Midbrain (tissue), 1 donor: Measurements from ENCODE around the gene PRKCH.

Experiments
- DNase-seq: peaks from one replicate; lab custom pipeline; 2025; lab: John Stamatoyannopoulos, UW

The PRKCH gene

DNA sequence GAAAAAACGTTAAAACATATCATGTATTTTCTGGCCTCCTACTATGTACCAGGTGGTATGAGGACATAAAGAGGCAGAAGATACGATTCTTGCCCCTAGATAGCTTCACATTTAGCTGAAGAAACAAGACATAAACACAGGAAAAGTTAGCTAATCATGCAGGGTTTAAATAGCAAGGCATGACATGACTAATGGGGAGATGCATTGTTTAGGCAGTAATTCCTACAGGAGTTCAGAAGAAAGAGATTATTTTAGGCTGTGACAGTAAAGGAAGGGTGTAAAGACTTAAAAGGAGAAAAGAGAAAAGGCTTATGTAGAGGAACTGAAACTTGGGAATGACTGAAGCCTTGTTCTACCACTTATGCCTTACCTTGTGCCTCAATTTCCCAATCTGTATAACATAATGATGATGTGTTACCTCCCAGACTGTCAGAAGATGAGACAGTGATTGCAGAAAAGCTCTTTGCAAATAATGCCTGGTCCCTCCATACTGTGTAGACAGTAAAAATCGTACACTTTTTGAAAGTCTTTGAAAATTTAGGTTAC is 44.4 kb downstream of the PRKCH start:
- no peak for DNase-seq

DNA sequence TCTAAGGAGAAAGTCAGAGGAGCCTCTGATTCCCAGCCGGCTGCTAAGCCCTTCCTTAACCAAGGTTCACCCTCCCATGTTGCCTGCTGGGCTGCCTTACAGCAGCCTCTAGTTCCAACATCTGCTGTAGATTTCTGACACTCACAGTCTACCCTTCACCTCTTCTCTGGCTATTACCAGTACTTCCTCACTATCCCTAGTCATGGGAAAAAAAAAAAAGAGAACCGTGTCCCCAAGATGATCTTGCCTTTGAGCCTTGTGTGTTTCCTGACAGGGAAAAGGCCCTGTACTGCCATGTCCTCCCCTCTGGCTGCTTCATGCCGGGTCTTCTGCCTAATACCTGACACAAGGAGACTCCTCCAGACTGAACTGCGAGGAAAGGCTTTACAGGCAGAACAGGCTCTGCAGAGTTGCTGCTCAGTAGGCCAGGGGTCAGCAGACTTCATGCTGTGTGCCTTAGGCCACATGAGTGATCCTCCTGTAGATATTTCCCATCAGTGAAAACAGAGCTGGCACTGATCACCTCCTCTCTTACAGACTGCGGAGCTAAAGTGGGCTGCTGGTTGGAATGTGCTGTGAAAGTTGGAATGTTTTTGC is 46.8 kb downstream of the PRKCH start:
- no peak for DNase-seq

- DNase-seq, result no peak
Observed at GRCh38 chr14:61368781-61369453, 47.5 kb downstream of the PRKCH start.

- DNase-seq, result no peak
Observed at GRCh38 chr14:61369454-61369810, 48.1 kb downstream of the PRKCH start.

DNA sequence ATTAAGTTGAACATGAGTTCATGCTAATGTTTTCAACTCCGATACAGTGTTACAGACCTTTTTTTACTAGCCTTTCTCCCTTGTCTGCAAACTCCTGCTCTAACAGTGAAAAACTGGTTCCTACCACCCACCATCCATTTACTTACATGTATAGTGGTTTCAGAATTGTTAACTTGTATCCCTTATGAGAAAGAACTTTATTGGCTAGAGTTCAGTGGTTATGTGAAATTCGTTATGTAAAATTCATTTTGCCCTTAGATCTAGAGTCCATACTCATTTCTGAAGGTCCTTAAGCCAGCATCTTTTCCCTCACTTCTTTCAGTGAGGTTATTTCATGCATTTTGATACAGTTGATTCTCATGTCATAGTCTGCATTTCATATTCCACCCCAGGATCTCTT is 51.0 kb downstream of the PRKCH start:
- no peak for DNase-seq

DNA sequence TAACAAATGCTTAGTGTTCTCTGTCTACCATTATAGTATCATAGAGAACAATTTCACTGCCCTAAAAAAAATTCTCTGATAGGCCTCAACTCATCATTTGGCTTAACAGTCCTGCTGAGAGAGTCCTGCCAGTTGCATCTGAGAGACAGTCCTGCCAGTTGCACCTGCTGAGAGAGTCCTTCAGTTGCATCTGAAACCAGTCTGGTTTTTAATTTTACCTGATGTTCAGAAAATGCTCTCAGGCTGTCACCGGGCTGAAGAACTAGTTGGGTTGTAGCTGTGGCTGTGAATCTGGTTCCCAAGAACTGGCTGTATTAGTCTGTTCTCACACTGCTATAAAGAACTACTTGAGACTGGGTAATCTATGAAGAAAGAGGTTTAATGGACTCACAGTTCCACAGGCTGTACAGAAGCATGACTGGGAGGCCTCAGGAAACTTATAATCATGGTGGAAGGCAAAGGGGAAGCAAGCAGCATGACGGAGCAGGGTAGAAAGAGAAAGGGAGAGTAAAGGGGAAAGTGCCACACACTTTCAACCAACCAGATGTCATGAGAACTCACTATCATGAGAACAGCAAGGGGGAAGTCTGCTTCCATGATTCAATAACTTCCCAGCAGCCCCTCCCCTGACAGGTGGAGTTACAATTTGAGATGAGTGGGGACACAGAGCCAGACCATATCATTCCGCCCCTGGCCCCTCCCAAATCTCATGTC is 51.6 kb downstream of the PRKCH start:
- no peak for DNase-seq

DNA sequence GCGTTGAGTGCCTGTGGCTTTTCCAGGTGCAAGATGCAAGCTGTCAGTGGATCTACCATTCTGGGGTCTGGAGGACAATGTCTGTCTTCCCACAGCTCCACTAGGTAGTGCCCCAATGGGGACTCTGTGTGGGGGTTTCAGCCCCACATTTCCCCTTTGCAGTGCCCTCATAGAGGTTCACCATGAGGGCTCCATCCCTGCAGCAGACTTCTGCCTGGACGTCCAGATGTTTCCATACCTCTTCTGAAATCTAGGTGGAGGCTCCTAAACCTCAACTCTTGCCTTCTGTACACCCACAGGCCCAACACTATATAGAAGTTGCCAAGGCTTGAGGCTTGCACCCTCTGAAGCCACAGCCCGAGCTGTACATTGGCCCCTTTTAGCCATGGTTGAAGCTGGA is 52.9 kb downstream of the PRKCH start:
- no peak for DNase-seq

DNA sequence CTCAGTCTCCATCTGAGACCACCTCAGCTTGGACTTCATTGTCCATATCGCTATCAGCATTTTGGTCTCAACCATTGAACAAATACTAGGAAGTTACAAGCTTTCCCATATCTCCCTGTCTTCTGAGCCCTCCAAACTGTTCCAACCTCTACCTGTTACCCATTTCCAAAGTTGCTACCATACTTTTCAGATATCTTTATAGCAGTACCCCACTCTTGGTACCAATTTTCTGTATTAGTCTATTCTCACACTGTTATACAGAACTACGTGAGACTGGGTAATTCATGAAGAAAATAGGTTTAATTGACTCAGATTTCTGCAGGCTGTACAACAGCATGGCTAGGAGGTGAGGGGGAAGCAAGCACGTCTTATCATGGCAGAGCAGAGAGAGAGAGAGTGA is 53.8 kb downstream of the PRKCH start:
- DNase-seq, result no peak

GRCh38 chr14:61376314-61376713 is 54.9 kb downstream of the PRKCH start:
- DNase-seq, result no peak

DNA sequence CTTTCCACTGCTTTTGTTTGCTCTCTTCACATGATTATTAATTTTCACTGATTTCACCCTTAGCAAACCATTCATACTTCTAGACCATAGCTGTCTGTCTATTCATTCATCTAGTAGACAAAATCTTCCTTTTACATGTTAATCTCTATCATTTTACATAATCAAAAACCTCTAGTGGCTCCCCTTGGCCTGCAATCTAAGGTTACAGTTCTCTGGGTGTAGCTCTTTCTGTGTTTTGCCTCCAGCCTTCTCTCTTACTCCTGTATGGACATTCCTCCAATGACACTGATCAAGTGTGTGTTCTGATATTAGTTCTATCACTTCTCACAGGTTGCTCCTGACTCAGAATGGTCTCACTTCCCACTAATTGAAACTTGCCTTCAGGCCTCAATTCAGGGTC is 56.4 kb downstream of the PRKCH start:
- DNase-seq, result no peak

DNA sequence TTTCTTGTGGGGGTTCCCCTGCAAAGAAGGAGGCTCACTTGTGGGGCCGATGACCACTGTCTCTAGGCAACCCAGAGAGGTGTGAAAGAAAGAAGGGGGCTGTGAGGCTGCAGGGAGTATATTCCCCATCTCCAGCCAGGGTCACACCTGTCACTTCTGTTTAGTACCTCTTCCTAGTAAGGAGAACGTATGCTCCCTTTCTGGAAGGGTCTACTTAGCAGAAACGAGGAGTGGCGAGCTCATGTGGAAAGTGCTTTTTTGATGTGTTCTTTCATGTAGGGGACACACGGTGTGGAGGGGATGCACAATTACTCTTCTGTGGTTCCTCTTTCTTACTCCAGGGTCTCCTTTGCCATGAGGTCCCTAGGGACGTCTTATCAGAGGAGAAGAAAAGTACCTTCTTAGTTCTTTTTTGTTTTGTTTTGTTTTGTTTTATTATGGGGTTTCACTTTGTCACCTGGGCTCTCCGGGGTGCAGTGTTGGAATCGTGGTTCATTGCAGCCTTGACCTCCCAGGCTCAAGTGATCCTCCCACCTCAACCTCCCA is 58.3 kb downstream of the PRKCH start:
- DNase-seq, result no peak

- DNase-seq, result no peak
Observed at GRCh38 chr14:61380984-61381383, 59.6 kb downstream of the PRKCH start.

GRCh38 chr14:61381553-61381952 is 60.2 kb downstream of the PRKCH start:
- DNase-seq, result no peak

GRCh38 chr14:61382842-61383241 is 61.5 kb downstream of the PRKCH start:
- no peak for DNase-seq

- DNase-seq, result no peak
Observed at GRCh38 chr14:61385002-61385685, 63.8 kb downstream of the PRKCH start.

- no peak for DNase-seq
Observed at GRCh38 chr14:61386173-61386772, 64.9 kb downstream of the PRKCH start.

GRCh38 chr14:61387076-61387475 is 65.7 kb downstream of the PRKCH start:
- DNase-seq, result no peak

GRCh38 chr14:61388173-61388975 is 67.0 kb downstream of the PRKCH start:
- DNase-seq, result no peak

DNA sequence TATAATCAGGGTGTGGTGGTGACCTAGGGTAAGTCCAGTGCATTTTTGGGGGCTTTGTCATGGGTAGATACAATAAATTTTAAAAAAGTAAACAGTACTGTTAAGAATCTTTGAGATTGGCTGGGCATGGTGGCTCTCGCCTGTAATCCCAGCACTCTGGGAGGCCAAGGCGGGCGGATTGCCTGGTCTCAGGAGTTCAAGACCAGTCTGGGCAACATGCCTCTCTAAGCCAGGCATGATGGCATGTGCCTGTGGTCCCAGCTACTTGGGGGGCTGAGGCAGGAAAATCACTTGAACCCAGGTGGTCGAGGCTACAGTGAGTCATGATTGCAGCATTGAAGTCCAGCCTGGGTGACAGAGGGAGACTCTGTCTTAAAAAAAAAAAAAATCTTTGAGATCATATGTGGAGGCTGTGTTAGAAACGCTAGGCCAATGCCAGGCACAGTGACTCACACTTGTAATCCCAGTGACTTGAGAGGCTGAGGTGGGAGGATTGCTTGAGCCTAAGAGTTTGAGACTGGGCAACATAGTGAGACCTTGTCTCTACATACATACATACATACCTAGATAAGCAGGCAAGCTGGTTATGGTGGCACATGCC is 67.7 kb downstream of the PRKCH start:
- DNase-seq, result no peak

DNA sequence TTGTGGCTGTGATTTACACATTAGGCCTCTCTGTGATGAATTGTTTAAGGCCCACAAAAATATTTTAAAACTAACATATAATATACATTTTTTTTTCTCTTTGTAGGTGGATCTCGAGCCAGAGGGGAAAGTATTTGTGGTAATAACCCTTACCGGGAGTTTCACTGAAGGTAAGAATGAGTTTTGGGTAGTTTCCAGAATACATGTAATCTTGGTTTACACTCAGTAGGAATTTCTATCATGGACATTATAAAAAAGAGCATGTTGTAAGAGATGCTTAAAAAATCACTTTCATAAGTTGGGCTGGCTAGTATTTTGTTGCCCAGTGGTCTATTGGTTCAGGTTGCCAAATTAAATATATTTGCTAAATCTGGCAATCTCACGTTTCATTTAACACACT is 69.7 kb downstream of the PRKCH start:
- no peak for DNase-seq

GRCh38 chr14:61392297-61392696 is 70.9 kb downstream of the PRKCH start:
- DNase-seq, result no peak
